Liver (tissue), 9 donors: ENCODE data around the gene STOML1. TPM values are rescaled to one million over a fixed set of nuclear protein-coding genes. Genes with fewer than 3 reads are reported as not detected.
A peak's percentile ranks its signal among the peaks of the same experiment; 100 is the strongest.

Source experiments
- DNase-seq: peaks from one replicate; pipeline ENCODE4 v3.0.0-alpha.2; 2017; ENCODE audit warnings: low spot score
- H3K27ac ChIP-seq, 2 donors: one replicate each; pipeline ENCODE4 v1.7.0; 2013; ENCODE audit warnings: inconsistent platforms in 2 of 2, low read length in 2 of 2, control low read depth in 1 of 2, low read depth in 1 of 2, mild to moderate bottlenecking in 1 of 2
- H3K27me3 ChIP-seq, 4 donors: one replicate each; pipeline versions ENCODE4 v1.6.1 to v1.7.0; 2013; ENCODE audit warnings: low read length in 3 of 4, inconsistent platforms in 1 of 4, mild to moderate bottlenecking in 1 of 4, moderate library complexity in 1 of 4; ENCODE audit not compliant: control insufficient read depth in 4 of 4, insufficient read depth in 4 of 4
- H3K36me3 ChIP-seq, 4 donors: one replicate each; pipeline versions ENCODE4 v1.6.1 to v1.7.0; 2013; ENCODE audit warnings: low read length in 3 of 4, mild to moderate bottlenecking in 3 of 4, low read depth in 1 of 4, moderate library complexity in 1 of 4; ENCODE audit not compliant: control insufficient read depth in 4 of 4, insufficient read depth in 3 of 4
- H3K4me1 ChIP-seq, 4 donors: one replicate each; pipeline versions ENCODE4 v1.6.1 to v1.7.0; 2013; ENCODE audit warnings: low read length in 3 of 4, mild to moderate bottlenecking in 3 of 4, moderate library complexity in 1 of 4; ENCODE audit not compliant: control insufficient read depth in 4 of 4, insufficient read depth in 4 of 4
- H3K4me3 ChIP-seq, 3 donors: one replicate each; pipeline versions ENCODE4 v1.6.1 to v1.7.0; 2013; ENCODE audit warnings: low read length in 3 of 3, control low read depth in 1 of 3, low read depth in 1 of 3, mild to moderate bottlenecking in 1 of 3
- H3K9ac ChIP-seq, 2 donors: one replicate each; pipeline ENCODE4 v1.7.0; 2013; ENCODE audit warnings: low read length in 2 of 2, mild to moderate bottlenecking in 2 of 2, moderate library complexity in 2 of 2, control low read depth in 1 of 2, low read depth in 1 of 2
- H3K9me3 ChIP-seq, 4 donors: one replicate each; pipeline versions ENCODE4 v1.6.1 to v1.7.0; 2013; ENCODE audit warnings: low read length in 3 of 4; ENCODE audit not compliant: control insufficient read depth in 4 of 4
- CTCF ChIP-seq: fragments of 150-350 bp; IDR thresholded peaks from 2 replicates; pipeline ENCODE4 v1.5.1; 2017; ENCODE audit warnings: improper control_type of control experiment, low read depth, low read length; ENCODE audit not compliant: missing input control
- FOXA1 ChIP-seq: IDR thresholded peaks from 2 replicates; pipeline ENCODE4 v1.6.1; 2016; ENCODE audit warnings: antibody characterized with exemption
- FOXA2 ChIP-seq: IDR thresholded peaks from 2 replicates; pipeline ENCODE4 v1.6.1; 2016; ENCODE audit warnings: antibody characterized with exemption
- GABPA ChIP-seq, 2 donors: IDR thresholded peaks in 1 of 2; conservative IDR thresholded peaks in 1 of 2; 2 replicates each; pipeline ENCODE4 v1.6.1; 2016; ENCODE audit warnings: antibody characterized with exemption in 2 of 2, mild to moderate bottlenecking in 1 of 2, moderate library complexity in 1 of 2
- HNF4A ChIP-seq, 2 donors: conservative IDR thresholded peaks; 2 replicates each; pipeline ENCODE4 v1.6.1; 2016; ENCODE audit warnings: antibody characterized with exemption in 2 of 2, mild to moderate bottlenecking in 2 of 2
- NR2F2 ChIP-seq: IDR thresholded peaks from 2 replicates; pipeline ENCODE4 v1.6.1; 2016; ENCODE audit warnings: antibody characterized with exemption
- RAD21 ChIP-seq, 2 donors: IDR thresholded peaks; 2 replicates each; pipeline ENCODE4 v1.6.1; 2016; ENCODE audit warnings: antibody characterized with exemption in 2 of 2, mild to moderate bottlenecking in 2 of 2
- REST ChIP-seq: IDR thresholded peaks from 2 replicates; pipeline ENCODE4 v1.6.1; 2016; ENCODE audit warnings: antibody characterized with exemption, mild to moderate bottlenecking
- RXRA ChIP-seq, 2 donors: IDR thresholded peaks; 2 replicates each; pipeline ENCODE4 v1.6.1; 2017 to 2018; ENCODE audit warnings: antibody characterized with exemption in 2 of 2, mild to moderate bottlenecking in 1 of 2
- SP1 ChIP-seq: IDR thresholded peaks from 2 replicates; pipeline ENCODE4 v1.6.1; 2018; ENCODE audit warnings: antibody characterized with exemption, mild to moderate bottlenecking
- TAF1 ChIP-seq: conservative IDR thresholded peaks from 2 replicates; pipeline ENCODE4 v1.6.1; 2016; ENCODE audit warnings: antibody characterized with exemption, mild to moderate bottlenecking
- ZBTB33 ChIP-seq: IDR thresholded peaks from 2 replicates; pipeline ENCODE4 v1.6.1; 2016; ENCODE audit warnings: antibody characterized with exemption
- WGBS: extraction: QIAGEN DNeasy Blood & Tissue Kit; methylation state at CpG from one replicate; pipeline ENCODE4 v1.1.7; 2013; 5-methylcytosine and 5-hydroxymethylcytosine counted together
- polyA plus RNA-seq, 2 donors: library from polyadenylated mRNA; stranded (reverse) in 1 of 2; unstranded in 1 of 2; fragments of 200-250 nt in 1 of 2; fragments of >200 nt in 1 of 2; fragmentation: Nextera tagmentation in 1 of 2; extraction: Ambion mirVana in 1 of 2; gene quantifications; one replicate each; pipeline versions ENCODE4 v1.2.1 to v1.2.3, GENCODE V29; 2013 to 2015
- total RNA-seq, 2 donors: library from RNA; depleted of rRNA; stranded (reverse); fragments of >200 nt; gene quantifications; one replicate each; pipeline ENCODE4 v1.2.3, GENCODE V29; 2014
- donor health status: healthy.
- donor health status: healthy.
- donor health status: healthy.
- donor health status: healthy.
- donor health status: healthy.

The STOML1 gene
- total and polyA plus RNA-seq, 4 donors = 5.4 to 9.4 (median 6.4) TPM

- Histone ChIP-seq H3K4me3 (no peak overlapping the region), H3K27ac (peak overlapping the region; percentile 72 to 82), H3K4me1 (no peaks in the 10 kb centered on the region), H3K27me3 (no peaks in the 10 kb centered on the region), H3K9ac (no peak overlapping the region), H3K36me3 (no peaks in the 10 kb centered on the region), H3K9me3 (no peaks in the 10 kb centered on the region)
- TF ChIP-seq RAD21 (IDR thresholded peaks at IDR 0.05) = peak; percentile 78 to 82
- peak; percentile 61 for TF ChIP-seq CTCF
- peak; percentile 46 to 55 for TF ChIP-seq RXRA (IDR thresholded peaks at IDR 0.05)
- TF ChIP-seq SP1 = peak; percentile 78
- TF ChIP-seq HNF4A (conservative IDR thresholded peaks at IDR 0.05) = no peak
- TF ChIP-seq FOXA2 = no peak
- peak; percentile 94 for TF ChIP-seq NR2F2
- DNase-seq = peak; percentile 75
- 42% methylated on average over 15 of the region's 15 CpGs for WGBS
Observed at GRCh38 chr15:73950831-73951561, 41.1 kb downstream of the STOML1 start.

- TF ChIP-seq HNF4A (conservative IDR thresholded peaks at IDR 0.05) = no peak
- TF ChIP-seq SP1 = no peak
- no peak for TF ChIP-seq REST
- no peak for TF ChIP-seq GABPA (IDR thresholded peaks at IDR 0.05 in 1 of 2, conservative IDR thresholded peaks at IDR 0.05 in 1 of 2)
- no peak for TF ChIP-seq TAF1
- no peak for TF ChIP-seq NR2F2
- no peak for TF ChIP-seq FOXA1
- TF ChIP-seq ZBTB33 = no peak
- H3K27ac ChIP-seq = peak overlapping the region in 1 of 2 donors; percentile 14
- no peaks in the 10 kb centered on the region for H3K36me3 ChIP-seq
- no peak overlapping the region for H3K4me3 ChIP-seq
- no peak for DNase-seq
- H3K4me1 ChIP-seq = no peaks in the 10 kb centered on the region
- H3K27me3 ChIP-seq = no peaks in the 10 kb centered on the region
- H3K9me3 ChIP-seq = no peaks in the 10 kb centered on the region
- no peak overlapping the region for H3K9ac ChIP-seq
Observed at GRCh38 chr15:73950479-73950830, 41.6 kb downstream of the STOML1 start.
